Astrocyte of the cerebellum (primary cell): ENCODE measurements around the gene MPV17L.
"Not testable (repeated sequence)": the region's sequence is repeated elsewhere in the genome, so short reads cannot be mapped to it uniquely, and the experiment has no call there.

Source experiments
- DNase-seq: peaks from one replicate; pipeline ENCODE4 v3.0.0-alpha.2; 2011; ENCODE audit warnings: low read depth
- H3K4me3 ChIP-seq: 2 replicates; pipeline ENCODE4 v1.5.1; 2011; ENCODE audit warnings: mild to moderate bottlenecking, low read depth, low read length, moderate library complexity
- CTCF ChIP-seq: IDR thresholded peaks from 2 replicates; pipeline ENCODE4 v1.5.1; 2012; ENCODE audit warnings: low read length, low read depth, moderate library complexity, mild to moderate bottlenecking; ENCODE audit errors: missing control alignments
- in situ Hi-C: cut with HindIII; loops from 2 replicates; pipeline ENCODE4 v1.10.0; 2017; ENCODE audit warnings: low sequenced_read_pairs

Gene MPV17L

GRCh38 chr16:15439102-15439501, 43.5 kb downstream of the MPV17L start:
- H3K4me3 ChIP-seq = no peak overlapping the region
- DNase-seq = no peak
- in situ Hi-C loops = no loop called here
- TF ChIP-seq CTCF = no peak

- no peak for DNase-seq
- no peak for TF ChIP-seq CTCF
- in situ Hi-C loops = no loop called here
- H3K4me3 ChIP-seq = no peak overlapping the region
Measured at GRCh38 chr16:15439521-15439920, 44.0 kb downstream of the MPV17L start.

DNA sequence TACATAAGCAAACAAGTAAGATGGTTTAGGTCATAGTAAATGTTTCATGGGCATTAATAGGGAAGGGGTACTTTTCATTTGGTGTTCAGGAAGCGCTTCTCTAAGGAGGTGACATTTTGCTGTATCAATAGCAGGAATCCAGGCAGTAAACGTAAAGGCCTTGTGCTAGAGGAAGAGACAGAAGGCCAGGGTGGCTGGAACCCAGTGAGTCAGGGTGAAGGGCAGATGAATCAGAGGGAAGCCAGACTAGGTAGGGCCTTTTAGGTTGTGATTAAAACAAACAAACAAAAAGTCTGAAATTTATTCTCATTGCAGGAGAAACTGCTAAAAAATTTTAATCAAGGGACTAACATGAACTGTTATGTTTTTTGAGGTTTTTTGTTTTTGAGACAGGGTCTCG, 45.3 kb downstream of the MPV17L start:
- TF ChIP-seq CTCF = no peak
- in situ Hi-C loops = no loop called here
- no peak overlapping the region for H3K4me3 ChIP-seq
- DNase-seq = no peak

- DNase-seq, H3K4me3 ChIP-seq, in situ Hi-C loops: not testable (repeated sequence)
Measured at GRCh38 chr16:15442140-15442539, 46.6 kb downstream of the MPV17L start.

DNA sequence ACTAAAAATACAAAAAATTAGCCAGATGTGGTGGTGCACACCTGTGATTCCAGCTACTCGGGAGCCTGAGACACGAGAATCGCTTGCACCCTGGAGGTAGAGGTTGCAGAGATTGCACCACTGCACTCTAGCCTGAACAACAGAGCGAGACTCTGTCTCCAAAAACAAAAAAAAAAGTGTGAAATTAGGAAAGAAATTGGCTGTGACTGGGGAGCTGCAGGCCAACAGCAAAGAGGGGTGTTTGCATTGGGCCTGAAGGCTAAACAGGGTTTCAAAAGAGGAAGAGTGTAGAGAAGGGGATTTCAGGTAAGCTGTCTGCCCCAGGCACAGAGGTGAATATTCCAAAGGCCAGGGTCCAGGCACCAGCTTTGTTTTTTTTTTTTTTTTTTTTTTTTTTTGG, 48.2 kb downstream of the MPV17L start:
- no peak for DNase-seq
- no peak overlapping the region for H3K4me3 ChIP-seq
- no peak for TF ChIP-seq CTCF
- in situ Hi-C loops = no loop called here

GRCh38 chr16:15444264-15444663, 48.7 kb downstream of the MPV17L start:
- H3K4me3 ChIP-seq = no peak overlapping the region
- DNase-seq = no peak
- in situ Hi-C loops = no loop called here
- TF ChIP-seq CTCF = no peak

GRCh38 chr16:15445450-15445849, 49.9 kb downstream of the MPV17L start:
- in situ Hi-C loops = loop anchor here (5.0 kb wide), 1 partner anchor 42 kb away; no protein-coding TSS in a partner anchor
- no peak overlapping the region for H3K4me3 ChIP-seq
- no peak for DNase-seq
- TF ChIP-seq CTCF = no peak
